HCT116 (cell line): ENCODE data around the gene ADAMTSL5. TPM values are rescaled to one million over a fixed set of nuclear protein-coding genes. Genes with fewer than 3 reads are reported as not detected.

Experiments used
- ATAC-seq: fragments of 200-7000 bp; cut with Tn5 transposase; 2 replicates; pipeline ENCODE4 v1.9.1; 2020; ENCODE audit warnings: mild to moderate bottlenecking, moderate library complexity
- BruUV-seq: library from RNA; stranded (reverse); fragments of 400-500 nt; replicated peaks from 2 replicates; lab custom pipeline; 2021; lab: Mats Ljungman, UMichigan
- CTCF ChIA-PET: fragments of 300-600 bp; sonication (Branson Sonifier 250); formaldehyde crosslinking; loops from one replicate; lab custom pipeline; 2021; ENCODE audit warnings: antibody characterized with exemption; lab: Charles Lee
- POLR2A ChIA-PET: fragments of 300-600, 350-600 bp; sonication (Branson Sonifier 250); formaldehyde crosslinking; loops from one replicate; lab custom pipeline; 2021; ENCODE audit warnings: antibody characterized with exemption; lab: Charles Lee
- RAD21 ChIA-PET, 2 experiments: fragments of 300-600 bp; sonication (Branson Sonifier 250); formaldehyde crosslinking; loops; one replicate each; lab custom pipeline; 2023; ENCODE audit warnings: low total read pairs in 2 of 2; ENCODE audit not compliant: uncharacterized antibody in 2 of 2, unreplicated experiment in 2 of 2, low non-redundant PET in 1 of 2; lab: Charles Lee
- DNase-seq: peaks from one replicate; pipeline ENCODE4 v3.0.0-alpha.2; 2010; ENCODE audit warnings: low read depth, low spot score
- H2AFZ ChIP-seq: fragments of 200-600 bp; shearing (Covaris generic), sonication (generic); 2 replicates; pipeline ENCODE4 v1.6.1; 2017; ENCODE audit warnings: low read depth, mixed run types, mixed read lengths, antibody characterized with exemption, low read length; ENCODE audit not compliant: poor library complexity, severe bottlenecking
- H3K27ac ChIP-seq: 2 replicates; pipeline ENCODE4 v1.5.1; 2012; ENCODE audit warnings: low read depth, low read length
- H3K27me3 ChIP-seq: fragments of 200-600 bp; sonication (generic); 2 replicates; pipeline ENCODE4 v1.6.1; 2016; ENCODE audit warnings: mixed run types, low read length, mixed read lengths; ENCODE audit not compliant: insufficient read depth
- H3K36me3 ChIP-seq, 2 experiments: fragments of 200-500 bp in 1 of 2; fragments of 200-600 bp in 1 of 2; sonication (Bioruptor generic) in 1 of 2; sonication (generic) in 1 of 2; 2 replicates each; pipeline versions ENCODE4 v1.5.1 to v1.6.1; 2014 to 2016; ENCODE audit warnings: low read length in 2 of 2, inconsistent platforms in 1 of 2, mixed read lengths in 1 of 2, mixed run types in 1 of 2; ENCODE audit not compliant: insufficient read depth in 2 of 2, control insufficient read depth in 1 of 2
- H3K4me1 ChIP-seq, 2 experiments: fragments of 200-600 bp in 1 of 2; sonication (generic) in 1 of 2; 2 replicates each; pipeline versions ENCODE4 v1.5.1 to v1.6.1; 2012 to 2017; ENCODE audit warnings: low read length in 2 of 2, inconsistent platforms in 1 of 2, mild to moderate bottlenecking in 1 of 2, mixed read lengths in 1 of 2, mixed run types in 1 of 2, moderate library complexity in 1 of 2; ENCODE audit not compliant: insufficient read depth in 2 of 2, control insufficient read depth in 1 of 2
- H3K4me2 ChIP-seq: fragments of 200-600 bp; sonication (generic); 2 replicates; pipeline ENCODE4 v1.6.1; 2017; ENCODE audit warnings: mixed run types, low read length, mixed read lengths
- H3K4me3 ChIP-seq, 2 experiments: fragments of 200-600 bp in 1 of 2; sonication (generic) in 1 of 2; replicated peaks in 1 of 2; 2 replicates each; pipeline ENCODE4 v1.5.1; 2011 to 2016; ENCODE audit warnings: low read length in 2 of 2, control low read depth in 1 of 2, low read depth in 1 of 2, mild to moderate bottlenecking in 1 of 2, mixed read lengths in 1 of 2, mixed run types in 1 of 2
- H3K79me2 ChIP-seq: fragments of 200-600 bp; sonication (generic); 2 replicates; pipeline ENCODE4 v1.6.1; 2017; ENCODE audit warnings: mild to moderate bottlenecking, mixed run types, low read length, moderate library complexity, mixed read lengths; ENCODE audit not compliant: insufficient read depth
- H3K9ac ChIP-seq: fragments of 200-600 bp; sonication (generic); 2 replicates; pipeline ENCODE4 v1.6.1; 2016; ENCODE audit warnings: low read length, mixed read lengths
- H3K9me2 ChIP-seq: fragments of 200-600 bp; sonication (generic), shearing (Covaris generic); 2 replicates; pipeline ENCODE4 v1.6.1; 2017; ENCODE audit warnings: mixed run types, mild to moderate bottlenecking, moderate library complexity; ENCODE audit not compliant: insufficient read depth
- H3K9me3 ChIP-seq, 2 experiments: fragments of 200-500 bp in 1 of 2; fragments of 200-600 bp in 1 of 2; sonication (Bioruptor generic) in 1 of 2; sonication (generic) in 1 of 2; 2 replicates each; pipeline ENCODE4 v1.6.1; 2014 to 2017; ENCODE audit warnings: low read length in 2 of 2, mixed read lengths in 2 of 2, inconsistent platforms in 1 of 2, low read depth in 1 of 2, mild to moderate bottlenecking in 1 of 2, mixed run types in 1 of 2, moderate library complexity in 1 of 2; ENCODE audit not compliant: control insufficient read depth in 1 of 2, insufficient read depth in 1 of 2
- H4K20me1 ChIP-seq: fragments of 200-600 bp; sonication (generic), shearing (Covaris generic); 2 replicates; pipeline ENCODE4 v1.6.1; 2017; ENCODE audit warnings: mixed run types, mild to moderate bottlenecking, moderate library complexity; ENCODE audit not compliant: insufficient read depth
- ATF3 ChIP-seq: IDR thresholded peaks from 2 replicates; pipeline ENCODE4 v1.6.1; 2012
- CBX3 ChIP-seq: IDR thresholded peaks from 2 replicates; pipeline ENCODE4 v1.6.1; 2012; ENCODE audit warnings: low read depth
- CEBPB ChIP-seq: IDR thresholded peaks from 2 replicates; pipeline ENCODE4 v1.6.1; 2012; ENCODE audit warnings: low read depth
- EGR1 ChIP-seq: IDR thresholded peaks from 2 replicates; pipeline ENCODE4 v1.6.1; 2012; ENCODE audit warnings: low read depth
- ELF1 ChIP-seq: IDR thresholded peaks from 2 replicates; pipeline ENCODE4 v1.6.1; 2012; ENCODE audit warnings: low read depth, borderline replicate concordance
- EZH2 ChIP-seq: fragments of 200-600 bp; sonication (generic); IDR thresholded peaks from 2 replicates; pipeline ENCODE4 v1.6.1; 2017; ENCODE audit warnings: antibody characterized with exemption, mixed run types
- EZH2phosphoT487 ChIP-seq: fragments of 200-600 bp; IDR thresholded peaks from 2 replicates; pipeline ENCODE4 v1.6.1; 2018; ENCODE audit warnings: antibody characterized with exemption, borderline replicate concordance
- FOSL1 ChIP-seq: IDR thresholded peaks from 2 replicates; pipeline ENCODE4 v1.6.1; 2012; ENCODE audit warnings: low read depth
- JUND ChIP-seq: IDR thresholded peaks from 2 replicates; pipeline ENCODE4 v1.6.1; 2012
- POLR2A ChIP-seq: IDR thresholded peaks from 2 replicates; pipeline ENCODE4 v1.7.0; 2011; ENCODE audit warnings: borderline replicate concordance; ENCODE audit not compliant: insufficient read depth, insufficient read length; ENCODE audit errors: extremely low read depth
- POLR2AphosphoS5 ChIP-seq: IDR thresholded peaks from 2 replicates; pipeline ENCODE4 v1.6.1; 2011; ENCODE audit warnings: mild to moderate bottlenecking, low read depth, low read length, moderate library complexity
- SP1 ChIP-seq: IDR thresholded peaks from 2 replicates; pipeline ENCODE4 v1.6.1; 2012; ENCODE audit warnings: low read depth
- TCF7L2 ChIP-seq: IDR thresholded peaks from 2 replicates; pipeline ENCODE4 v1.7.0; 2011; ENCODE audit warnings: borderline replicate concordance, inconsistent platforms; ENCODE audit not compliant: insufficient read depth, insufficient read length; ENCODE audit errors: extremely low read depth
- YY1 ChIP-seq: IDR thresholded peaks from 2 replicates; pipeline ENCODE4 v1.6.1; 2011; ENCODE audit warnings: low read length, low read depth, moderate library complexity, mild to moderate bottlenecking; ENCODE audit not compliant: insufficient replicate concordance; ENCODE audit errors: extremely low read depth
- ZFX ChIP-seq: fragments of 450-650 bp; IDR thresholded peaks from 2 replicates; pipeline ENCODE4 v1.6.1; 2017
- ZNF274 ChIP-seq: fragments of 200-500 bp; sonication (Bioruptor generic); IDR thresholded peaks from 2 replicates; pipeline ENCODE4 v1.6.1; 2014; ENCODE audit warnings: mild to moderate bottlenecking, low read depth, low read length, inconsistent platforms
- intact Hi-C: fragments of 100-400 bp; cut with micrococcal nuclease; formaldehyde crosslinking; loops from 2 replicates; pipeline ENCODE4 v1.10.0; 2022
- total RNA-seq: library from RNA; stranded (reverse); gene quantifications from one replicate; pipeline ENCODE4 v1.2.1, GENCODE V29; 2021; ENCODE audit not compliant: unreplicated experiment
- TF ChIP-seq, protein P1 (sequence below): IDR thresholded peaks from 2 replicates; pipeline ENCODE4 v1.6.1; 2012
- TF ChIP-seq, protein P2 (sequence below), 3 experiments: fragments of 200-600 bp in 1 of 3; sonication (generic) in 1 of 3; IDR thresholded peaks in 2 of 3; conservative IDR thresholded peaks in 1 of 3; 2 replicates each; pipeline ENCODE4 v1.5.1; 2012 to 2017; ENCODE audit warnings: low read depth in 2 of 3, low read length in 2 of 3, antibody characterized with exemption in 1 of 3, borderline replicate concordance in 1 of 3, control low read depth in 1 of 3, mild to moderate bottlenecking in 1 of 3, mixed read lengths in 1 of 3, mixed run types in 1 of 3, moderate library complexity in 1 of 3; ENCODE audit not compliant: insufficient read depth in 1 of 3

Gene ADAMTSL5
- total RNA-seq, 1 experiment from 2014 or later, result 24.0 TPM

GRCh38 chr19:1549332-1549945 lies 36.6 kb upstream of the ADAMTSL5 start:
- Histone ChIP-seq H3K4me1 (peaks cover 8 to 25% of the 10 kb centered on the region in 2 experiments), H3K27me3 (no peaks in the 10 kb centered on the region), H2AFZ (no peak overlapping the region), H3K79me2 (no peaks in the 10 kb centered on the region), H3K9me3 (no peaks in the 10 kb centered on the region; a peak in 1 of 4 replicates), H3K4me2 (no peak overlapping the region), H3K27ac (no peak overlapping the region), H3K9me2 (no peaks in the 10 kb centered on the region), H3K36me3 (no peaks in the 10 kb centered on the region), H3K4me3 (no peak overlapping the region), H3K9ac (no peak overlapping the region)
- DNase-seq, result no peak
- ChIA-PET POLR2A (no interaction called here), RAD21 (no interaction called here), CTCF (no interaction called here)
- TF ChIP-seq POLR2AphosphoS5 (no peak), CEBPB (no peak), ATF3 (no peak), JUND (no peak), SP1 (no peak), EZH2phosphoT487 (no peak), EZH2 (no peak), ZNF274 (no peak), FOSL1 (no peak), CBX3 (no peak), TCF7L2 (no peak), ZFX (no peak), ELF1 (no peak), YY1 (no peak), POLR2A (no peak), EGR1 (no peak)
- TF ChIP-seq, protein P1, sequence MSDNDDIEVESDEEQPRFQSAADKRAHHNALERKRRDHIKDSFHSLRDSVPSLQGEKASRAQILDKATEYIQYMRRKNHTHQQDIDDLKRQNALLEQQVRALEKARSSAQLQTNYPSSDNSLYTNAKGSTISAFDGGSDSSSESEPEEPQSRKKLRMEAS, result no peak
- TF ChIP-seq, protein P2, sequence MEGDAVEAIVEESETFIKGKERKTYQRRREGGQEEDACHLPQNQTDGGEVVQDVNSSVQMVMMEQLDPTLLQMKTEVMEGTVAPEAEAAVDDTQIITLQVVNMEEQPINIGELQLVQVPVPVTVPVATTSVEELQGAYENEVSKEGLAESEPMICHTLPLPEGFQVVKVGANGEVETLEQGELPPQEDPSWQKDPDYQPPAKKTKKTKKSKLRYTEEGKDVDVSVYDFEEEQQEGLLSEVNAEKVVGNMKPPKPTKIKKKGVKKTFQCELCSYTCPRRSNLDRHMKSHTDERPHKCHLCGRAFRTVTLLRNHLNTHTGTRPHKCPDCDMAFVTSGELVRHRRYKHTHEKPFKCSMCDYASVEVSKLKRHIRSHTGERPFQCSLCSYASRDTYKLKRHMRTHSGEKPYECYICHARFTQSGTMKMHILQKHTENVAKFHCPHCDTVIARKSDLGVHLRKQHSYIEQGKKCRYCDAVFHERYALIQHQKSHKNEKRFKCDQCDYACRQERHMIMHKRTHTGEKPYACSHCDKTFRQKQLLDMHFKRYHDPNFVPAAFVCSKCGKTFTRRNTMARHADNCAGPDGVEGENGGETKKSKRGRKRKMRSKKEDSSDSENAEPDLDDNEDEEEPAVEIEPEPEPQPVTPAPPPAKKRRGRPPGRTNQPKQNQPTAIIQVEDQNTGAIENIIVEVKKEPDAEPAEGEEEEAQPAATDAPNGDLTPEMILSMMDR (IDR thresholded peaks at IDR 0.05 in 2 of 3, conservative IDR thresholded peaks at IDR 0.05 in 1 of 3; ENCODE audit: borderline replicate concordance in 1 of 3, insufficient read depth in 1 of 3, low read depth in 2 of 3, low read length in 2 of 3), result no peak
- TF ChIP-seq, all 23 proteins: peak for 0
- no peaks in the 10 kb centered on the region for H4K20me1 ChIP-seq
- no peak for ATAC-seq
- no TSS peak for BruUV-seq
- intact Hi-C loops, result no loop called here
